T-cell (primary cell): ENCODE measurements around the gene IZUMO4. TPM values are rescaled to one million over a fixed set of nuclear protein-coding genes. Genes with fewer than 3 reads are reported as not detected.

Experiments used
- ATAC-seq, 4 experiments: fragments of 200-7000 bp in 3 of 4; fragments of 150-1000 bp in 1 of 4; cut with Tn5 transposase; replicated peaks in 1 of 4; 1 replicate in 3 of 4; 2 replicates in 1 of 4; pipeline ENCODE4 v1.10.0; 2021; ENCODE audit warnings: moderate library complexity in 3 of 4, mild to moderate bottlenecking in 2 of 4, moderate number of reproducible peaks in 1 of 4
- CTCF ChIA-PET, 2 donors: fragments of 300-600 bp; sonication (Branson Sonifier 250); formaldehyde crosslinking; loops; one replicate each; lab custom pipeline; 2022; ENCODE audit warnings: antibody characterized with exemption in 2 of 2; lab: Charles Lee
- POLR2A ChIA-PET, 2 donors: fragments of 300-600 bp; sonication (Branson Sonifier 250); formaldehyde crosslinking; loops; one replicate each; lab custom pipeline; 2022; ENCODE audit warnings: antibody characterized with exemption in 2 of 2; lab: Charles Lee
- DNase-seq, 35 experiments: peaks; one replicate each; pipeline versions ENCODE4 v3.0.0 to v3.0.0-alpha.2; 2013 to 2023
- H3K27ac ChIP-seq: one replicate; pipeline ENCODE4 v1.5.1; 2013; ENCODE audit warnings: low read length
- H3K27me3 ChIP-seq, 2 experiments: replicated peaks in 1 of 2; 1 replicate in 1 of 2; 2 replicates in 1 of 2; pipeline versions ENCODE4 v1.6.1 to v1.7.0; 2013; ENCODE audit warnings: low read length in 1 of 2, mixed read lengths in 1 of 2; ENCODE audit not compliant: control insufficient read depth in 2 of 2, insufficient read depth in 2 of 2; ENCODE audit errors: extremely low read depth in 1 of 2
- H3K36me3 ChIP-seq, 2 donors: 1 replicate in 1 of 2; 2 replicates in 1 of 2; pipeline versions ENCODE4 v1.6.1 to v1.7.0; 2013; ENCODE audit warnings: low read length in 1 of 2; ENCODE audit not compliant: control insufficient read depth in 2 of 2, insufficient read depth in 1 of 2; ENCODE audit errors: extremely low read depth in 1 of 2
- H3K4me1 ChIP-seq, 2 experiments: 1 replicate in 1 of 2; 2 replicates in 1 of 2; pipeline versions ENCODE4 v1.6.1 to v1.7.0; 2013; ENCODE audit warnings: low read length in 2 of 2, mixed read lengths in 1 of 2; ENCODE audit not compliant: insufficient read depth in 2 of 2, control insufficient read depth in 1 of 2; ENCODE audit errors: extremely low read depth in 1 of 2
- H3K4me3 ChIP-seq, 2 donors: 1 replicate in 1 of 2; 2 replicates in 1 of 2; pipeline versions ENCODE4 v1.5.1 to v1.7.0; 2013; ENCODE audit warnings: mild to moderate bottlenecking in 2 of 2, low read length in 1 of 2, moderate library complexity in 1 of 2; ENCODE audit not compliant: control insufficient read depth in 1 of 2; ENCODE audit errors: extremely low read depth in 1 of 2
- H3K9me3 ChIP-seq: 2 replicates; pipeline ENCODE4 v1.7.0; 2013
- H3K27ac Mint-ChIP-seq, 2 donors: one replicate each; pipeline ENCODE4 v1.8.0; 2020 to 2021; ENCODE audit warnings: mild to moderate bottlenecking in 2 of 2, mixed read lengths in 2 of 2
- H3K27me3 Mint-ChIP-seq, 2 donors: one replicate each; pipeline ENCODE4 v1.8.0; 2021 to 2022; ENCODE audit warnings: mixed read lengths in 2 of 2
- H3K36me3 Mint-ChIP-seq: one replicate; pipeline ENCODE4 v1.8.0; 2021; ENCODE audit warnings: mixed read lengths
- H3K4me1 Mint-ChIP-seq, 3 donors: one replicate each; pipeline ENCODE4 v1.8.0; 2020 to 2022; ENCODE audit warnings: mixed read lengths in 3 of 3, mild to moderate bottlenecking in 1 of 3
- H3K4me3 Mint-ChIP-seq, 3 donors: one replicate each; pipeline ENCODE4 v1.8.0; 2020 to 2022; ENCODE audit warnings: mild to moderate bottlenecking in 3 of 3, mixed read lengths in 3 of 3, moderate library complexity in 3 of 3
- H3K9me3 Mint-ChIP-seq, 3 donors: one replicate each; pipeline ENCODE4 v1.8.0; 2020 to 2022; ENCODE audit warnings: mixed read lengths in 3 of 3
- WGBS: methylation state at CpG from one replicate; pipeline ENCODE4 v1.1.5; 2013; ENCODE audit warnings: missing lambda C conversion rate; ENCODE audit not compliant: insufficient coverage; 5-methylcytosine and 5-hydroxymethylcytosine counted together
- total RNA-seq, 35 experiments: library from RNA in 6 of 35; stranded (reverse) in 6 of 35; fragments of 120-200 nt in 1 of 35; gene quantifications; one replicate each; pipeline versions ENCODE4 v1.2.1 to v1.2.4 and lab custom pipeline; 2013 to 2026

Gene IZUMO4
- total RNA-seq, 5 donors from 2014 or later (not counting 1 experiment from before 2014, with no cell fraction given): 14.0 to 23.5 (median 19.7) TPM

DNA sequence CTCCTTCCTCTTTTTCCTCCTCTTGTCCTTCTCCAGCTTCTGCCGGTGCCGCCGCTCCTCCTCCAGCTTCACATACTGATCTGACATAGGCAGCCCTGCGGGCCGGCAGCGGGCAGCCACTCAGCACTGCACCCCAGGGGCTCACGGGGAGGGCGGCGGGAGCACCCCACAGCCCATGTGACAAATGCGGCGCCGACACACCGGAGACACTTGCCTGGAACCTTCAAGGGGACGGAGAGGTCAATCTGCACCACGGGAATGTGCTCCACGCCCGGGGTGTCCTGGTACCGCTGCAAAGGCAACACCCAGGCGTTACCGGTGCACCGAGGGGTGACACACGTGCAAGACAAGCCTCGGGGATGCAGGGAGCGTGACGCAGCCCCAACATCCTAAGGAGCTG, 18.6 kb downstream of the IZUMO4 start:
- Histone ChIP-seq H3K9me3 (no peaks in the 10 kb centered on the region), H3K27ac (no peak overlapping the region), H3K36me3 (peaks cover 32 to 90% of the 10 kb centered on the region in 2 donors), H3K4me3 (no peak overlapping the region), H3K27me3 (no peaks in the 10 kb centered on the region), H3K4me1 (peaks cover 0 to 17% of the 10 kb centered on the region in 2 experiments)
- POLR2A ChIA-PET: no interaction called here
- Mint-ChIP-seq H3K4me1 (peaks cover 0 to 7% (median 0%) of the 10 kb centered on the region in 3 donors), H3K9me3 (no peaks in the 10 kb centered on the region), H3K27ac (no peak overlapping the region), H3K4me3 (no peak overlapping the region), H3K27me3 (no peaks in the 10 kb centered on the region), H3K36me3 (peaks cover 38% of the 10 kb centered on the region)
- ATAC-seq (no peak), DNase-seq (no peak)
- WGBS: 98% methylated on average over 24 of the region's 25 CpGs
- CTCF ChIA-PET: no interaction called here

DNA sequence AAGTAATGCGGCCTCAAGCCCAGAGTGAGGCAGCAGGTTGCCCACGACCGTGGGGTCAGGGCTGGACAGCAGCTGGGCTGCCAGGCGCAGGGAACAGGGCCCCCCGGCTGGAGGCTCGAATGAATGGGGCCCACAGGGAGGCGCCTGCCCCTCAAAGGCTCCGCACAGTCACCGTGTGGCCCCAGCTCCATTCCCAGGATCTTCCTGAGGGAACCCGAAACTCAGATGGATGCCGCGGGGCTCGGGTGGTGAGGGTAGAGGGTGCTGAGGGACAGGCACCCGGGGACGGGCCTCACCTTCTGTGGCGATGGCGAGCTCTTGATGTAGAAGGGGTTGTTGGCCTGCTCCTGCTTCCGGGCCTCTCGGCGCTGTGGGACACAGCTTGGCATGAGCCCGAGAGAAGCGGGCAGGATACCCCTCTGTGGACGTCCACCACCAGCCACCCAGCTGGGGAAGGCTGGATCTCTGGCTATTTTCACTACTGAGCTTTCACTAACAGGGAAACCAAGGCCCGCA, 19.3 kb downstream of the IZUMO4 start:
- Mint-ChIP-seq H3K4me1 (peaks cover 0 to 7% (median 0%) of the 10 kb centered on the region in 3 donors), H3K9me3 (no peaks in the 10 kb centered on the region), H3K36me3 (peaks cover 44% of the 10 kb centered on the region), H3K27me3 (no peaks in the 10 kb centered on the region), H3K27ac (no peak overlapping the region), H3K4me3 (no peak overlapping the region)
- Histone ChIP-seq H3K27me3 (no peaks in the 10 kb centered on the region), H3K9me3 (no peaks in the 10 kb centered on the region), H3K36me3 (peaks cover 39 to 90% of the 10 kb centered on the region in 2 donors), H3K4me3 (no peak overlapping the region), H3K27ac (no peak overlapping the region), H3K4me1 (peaks cover 0 to 17% of the 10 kb centered on the region in 2 experiments)
- no peak for DNase-seq
- ChIA-PET CTCF (no interaction called here), POLR2A (no interaction called here)
- 87% methylated on average over 10 of the region's 24 CpGs for WGBS
- no peak for ATAC-seq

GRCh38 chr19:2116507-2116906, 19.8 kb downstream of the IZUMO4 start:
- ChIA-PET CTCF (no interaction called here), POLR2A (no interaction called here)
- H3K27me3 ChIP-seq: no peaks in the 10 kb centered on the region
- no peaks in the 10 kb centered on the region for H3K27me3 Mint-ChIP-seq
- H3K4me3 ChIP-seq: no peak overlapping the region
- DNase-seq (no peak), ATAC-seq (no peak)
- H3K36me3 Mint-ChIP-seq: peaks cover 49% of the 10 kb centered on the region
- 96% methylated on average over 25 of the region's 25 CpGs for WGBS
- peaks cover 0 to 16% of the 10 kb centered on the region in 2 experiments for H3K4me1 ChIP-seq
- no peak overlapping the region for H3K4me3 Mint-ChIP-seq
- no peaks in the 10 kb centered on the region for H3K9me3 Mint-ChIP-seq
- peaks cover 37 to 90% of the 10 kb centered on the region in 2 donors for H3K36me3 ChIP-seq
- H3K4me1 Mint-ChIP-seq: peaks cover 0 to 7% (median 0%) of the 10 kb centered on the region in 3 donors
- no peaks in the 10 kb centered on the region for H3K9me3 ChIP-seq
- H3K27ac ChIP-seq: no peak overlapping the region
- H3K27ac Mint-ChIP-seq: no peak overlapping the region

DNA sequence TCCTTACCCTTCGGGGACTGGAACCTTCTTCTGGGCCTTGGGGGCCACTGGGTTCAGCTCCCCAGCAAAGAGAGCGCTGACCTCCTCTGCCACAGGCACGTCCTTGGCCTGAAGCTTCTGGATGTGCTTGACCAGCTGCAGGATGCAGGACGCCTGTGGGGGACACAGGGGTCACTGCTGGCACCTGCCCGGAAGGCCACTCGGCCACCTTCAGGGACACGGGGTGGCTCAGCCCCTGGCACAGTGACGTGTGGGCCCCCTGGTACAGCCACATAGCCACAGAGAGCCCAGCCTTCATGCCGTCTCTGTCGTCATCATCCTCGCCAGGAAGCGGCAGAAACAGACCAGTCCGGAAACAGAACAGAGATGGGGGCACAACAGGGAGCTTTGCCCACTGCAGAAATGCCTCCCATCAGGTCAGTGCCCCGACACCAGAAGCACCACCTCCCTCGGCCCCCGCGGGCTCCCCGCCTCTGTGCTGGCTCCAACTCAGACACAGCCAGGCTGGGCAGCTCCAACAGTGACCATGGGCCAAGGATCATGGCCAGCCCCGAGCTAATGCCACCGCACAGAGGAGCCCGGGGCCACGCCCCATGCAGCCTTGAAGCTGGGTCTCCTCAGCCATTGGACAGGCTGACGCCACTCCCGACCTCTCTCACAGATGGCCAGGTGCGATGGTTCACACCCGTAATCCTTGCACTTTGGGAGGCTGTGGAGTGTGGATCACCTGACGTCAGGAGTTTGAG, 20.7 kb downstream of the IZUMO4 start:
- no peak overlapping the region for H3K27ac Mint-ChIP-seq
- H3K4me3 ChIP-seq: no peak overlapping the region
- H3K9me3 ChIP-seq: no peaks in the 10 kb centered on the region
- peaks cover 0 to 7% of the 10 kb centered on the region in 2 experiments for H3K4me1 ChIP-seq
- DNase-seq (no peak), ATAC-seq (no peak)
- POLR2A ChIA-PET: interaction anchor here in 1 of 2 donors (0.5 to 0.7 kb wide), 2 partner anchors 25 to 1437 kb away, joined by 3 to 4 read pairs; no protein-coding TSS in a partner anchor
- H3K4me1 Mint-ChIP-seq: peaks cover 0 to 4% (median 0%) of the 10 kb centered on the region in 3 donors
- H3K9me3 Mint-ChIP-seq: no peaks in the 10 kb centered on the region
- H3K27ac ChIP-seq: no peak overlapping the region
- H3K27me3 ChIP-seq: no peaks in the 10 kb centered on the region
- WGBS: 98% methylated on average over 21 of the region's 27 CpGs
- H3K36me3 Mint-ChIP-seq: peaks cover 48% of the 10 kb centered on the region
- CTCF ChIA-PET: no interaction called here
- no peaks in the 10 kb centered on the region for H3K27me3 Mint-ChIP-seq
- H3K4me3 Mint-ChIP-seq: no peak overlapping the region
- peaks cover 44 to 90% of the 10 kb centered on the region in 2 donors for H3K36me3 ChIP-seq

DNA sequence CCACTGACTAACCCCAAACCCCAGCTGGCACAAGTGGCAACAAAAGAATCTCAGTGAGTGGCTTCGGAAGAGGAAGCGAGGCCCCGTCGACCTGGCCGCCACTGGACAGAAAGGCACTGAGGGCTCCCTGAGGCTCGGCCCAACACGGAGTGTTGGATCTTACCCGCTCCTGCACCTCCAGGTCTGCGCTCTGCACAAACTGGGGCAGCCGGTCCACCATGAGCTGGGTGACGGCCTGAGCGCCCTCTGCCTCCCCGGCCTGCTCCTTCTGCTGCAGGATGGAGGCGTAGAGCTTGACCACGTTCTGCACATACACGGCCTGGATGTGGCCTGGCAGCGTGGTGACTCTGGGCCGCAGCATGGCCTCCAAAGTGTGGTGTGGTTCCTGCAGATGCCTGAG, 21.7 kb downstream of the IZUMO4 start:
- Mint-ChIP-seq H3K4me1 (peaks cover 0 to 3% (median 0%) of the 10 kb centered on the region in 3 donors), H3K27ac (no peak overlapping the region), H3K4me3 (no peak overlapping the region), H3K9me3 (no peaks in the 10 kb centered on the region), H3K36me3 (peaks cover 49% of the 10 kb centered on the region), H3K27me3 (no peaks in the 10 kb centered on the region)
- no peaks in the 10 kb centered on the region for H3K27me3 ChIP-seq
- no peaks in the 10 kb centered on the region for H3K4me1 ChIP-seq
- ATAC-seq (no peak), DNase-seq (no peak)
- 90% methylated on average over 18 of the region's 18 CpGs for WGBS
- peaks cover 44 to 92% of the 10 kb centered on the region in 2 donors for H3K36me3 ChIP-seq
- POLR2A ChIA-PET: no interaction called here
- no peaks in the 10 kb centered on the region for H3K9me3 ChIP-seq
- H3K27ac ChIP-seq: no peak overlapping the region
- no peak overlapping the region for H3K4me3 ChIP-seq
- CTCF ChIA-PET: interaction anchor here in 1 of 2 donors (0.5 kb wide), 1 partner anchor 27 kb away, joined by 8 read pairs; no protein-coding TSS in a partner anchor

- POLR2A ChIA-PET: interaction anchor here in 1 of 2 donors (0.6 kb wide), 1 partner anchor 20 kb away, joined by 10 read pairs; no protein-coding TSS in a partner anchor
- ATAC-seq (no peak), DNase-seq (no peak)
- no peak overlapping the region for H3K4me3 ChIP-seq
- over 99% methylated on average over 28 of the region's 31 CpGs for WGBS
- no peak overlapping the region for H3K4me3 Mint-ChIP-seq
- no peaks in the 10 kb centered on the region for H3K4me1 ChIP-seq
- no peaks in the 10 kb centered on the region for H3K27me3 Mint-ChIP-seq
- peaks cover 39% of the 10 kb centered on the region for H3K36me3 Mint-ChIP-seq
- no peak overlapping the region for H3K27ac ChIP-seq
- H3K36me3 ChIP-seq: peaks cover 39 to 87% of the 10 kb centered on the region in 2 donors
- H3K4me1 Mint-ChIP-seq: no peaks in the 10 kb centered on the region
- no peaks in the 10 kb centered on the region for H3K9me3 Mint-ChIP-seq
- H3K27ac Mint-ChIP-seq: no peak overlapping the region
- no peaks in the 10 kb centered on the region for H3K9me3 ChIP-seq
- H3K27me3 ChIP-seq: no peaks in the 10 kb centered on the region
- CTCF ChIA-PET: interaction anchor here in 1 of 2 donors (0.7 kb wide), 2 partner anchors 62 to 846 kb away, joined by 4 to 6 read pairs; no protein-coding TSS in a partner anchor
These were observed 23.4 kb downstream of the IZUMO4 start for GRCh38 chr19:2119921-2120785.
